Ureter (tissue), 1 donor: Measurements from ENCODE around the gene AOPEP. TPM values are rescaled to one million over a fixed set of nuclear protein-coding genes. Genes with fewer than 3 reads are reported as not detected.
"Not testable (repeated sequence)": the region's sequence is repeated elsewhere in the genome, so short reads cannot be mapped to it uniquely, and the experiment has no call there.

Experiments
- DNase-seq: peaks from one replicate; pipeline ENCODE4 v3.0.0-alpha.2; 2020; ENCODE audit warnings: low spot score
- total RNA-seq: library from RNA; stranded (reverse); gene quantifications from one replicate; pipeline ENCODE4 v1.2.4, GENCODE V29; 2023
- donor health status: DM: yes; HTN: yes; CAD: no.

AOPEP gene
- total RNA-seq, 1 donor from 2014 or later: 115 TPM

GRCh38 chr9:94817291-94818177 lies 91.0 kb downstream of the AOPEP start:
- no peak for DNase-seq

- DNase-seq: no peak
These were observed 91.7 kb downstream of the AOPEP start for GRCh38 chr9:94818178-94818541.

GRCh38 chr9:94819161-94819687 lies 92.7 kb downstream of the AOPEP start:
- DNase-seq: no peak

- no peak for DNase-seq
These were observed 94.8 kb downstream of the AOPEP start for GRCh38 chr9:94821098-94821887.

- no peak for DNase-seq
These were observed 95.8 kb downstream of the AOPEP start for GRCh38 chr9:94822273-94822672.

GRCh38 chr9:94823710-94824109 lies 97.2 kb downstream of the AOPEP start:
- no peak for DNase-seq

GRCh38 chr9:94824411-94824810 lies 97.9 kb downstream of the AOPEP start:
- no peak for DNase-seq

- DNase-seq: no peak
These were observed 98.6 kb downstream of the AOPEP start for GRCh38 chr9:94824913-94825610.

- DNase-seq: no peak
These were observed 99.1 kb downstream of the AOPEP start for GRCh38 chr9:94825611-94825958.

- no peak for DNase-seq
These were observed 99.5 kb downstream of the AOPEP start for GRCh38 chr9:94826044-94826443.

GRCh38 chr9:94826644-94827410 lies 100.3 kb downstream of the AOPEP start:
- DNase-seq: no peak

GRCh38 chr9:94827584-94828304 lies 101.2 kb downstream of the AOPEP start:
- peak; percentile 51 for DNase-seq

- DNase-seq: no peak
These were observed 103.0 kb downstream of the AOPEP start for GRCh38 chr9:94829380-94830070.

- DNase-seq: not testable (repeated sequence)
These were observed 103.6 kb downstream of the AOPEP start for GRCh38 chr9:94830071-94830604.

- no peak for DNase-seq
These were observed 107.3 kb downstream of the AOPEP start for GRCh38 chr9:94833802-94834201.

GRCh38 chr9:94837404-94837803 lies 110.9 kb downstream of the AOPEP start:
- no peak for DNase-seq

- DNase-seq: no peak
These were observed 112.9 kb downstream of the AOPEP start for GRCh38 chr9:94839398-94839797.

GRCh38 chr9:94840738-94841137 lies 114.2 kb downstream of the AOPEP start:
- no peak for DNase-seq

- DNase-seq: no peak
These were observed 116.6 kb downstream of the AOPEP start for GRCh38 chr9:94843134-94843533.

GRCh38 chr9:94846739-94847138 lies 120.2 kb downstream of the AOPEP start:
- no peak for DNase-seq
